Right lobe of liver (tissue), 4 donors: ENCODE results near the gene CASQ2.

ENCODE experiments used
- POLR2A ChIP-seq: fragments of 450-650 bp; IDR thresholded peaks from one replicate; pipeline ENCODE4 v1.6.1; 2017; ENCODE audit warnings: antibody characterized with exemption, mild to moderate bottlenecking
- TF ChIP-seq, protein P1 (sequence below), 4 donors: fragments of 200-600 bp in 3 of 4; fragments of 450-650 bp in 1 of 4; IDR thresholded peaks; one replicate each; pipeline versions ENCODE4 v1.5.1 to v1.8.0; 2016 to 2022; ENCODE audit warnings: antibody characterized with exemption in 4 of 4, mild to moderate bottlenecking in 2 of 4
- donor health status: DM: no; HTN: no; CAD: no.
- donor health status: DM: no; HTN: no; CAD: no.
- donor health status: DM: no; HTN: yes; CAD: no.

DNA sequence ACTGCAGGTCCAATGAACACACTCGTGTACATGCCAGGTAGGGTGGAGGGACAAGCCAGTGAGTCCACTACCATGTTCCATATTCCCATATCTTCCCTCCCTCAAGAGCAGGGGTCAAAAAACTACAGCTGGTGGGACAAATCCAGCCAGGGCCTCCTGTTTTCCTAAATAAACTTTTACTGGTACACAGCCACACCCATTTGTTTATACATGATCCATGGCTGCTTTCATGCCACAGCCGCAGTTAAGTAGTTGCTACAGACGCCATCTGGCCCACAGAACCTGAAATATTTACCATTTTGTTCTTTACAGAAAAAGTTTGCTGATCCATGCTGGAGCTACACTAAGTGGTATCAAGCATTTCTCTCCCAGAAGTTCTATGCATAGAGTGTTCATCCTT is 42.4 kb downstream of the CASQ2 start:
- TF ChIP-seq, protein P1, sequence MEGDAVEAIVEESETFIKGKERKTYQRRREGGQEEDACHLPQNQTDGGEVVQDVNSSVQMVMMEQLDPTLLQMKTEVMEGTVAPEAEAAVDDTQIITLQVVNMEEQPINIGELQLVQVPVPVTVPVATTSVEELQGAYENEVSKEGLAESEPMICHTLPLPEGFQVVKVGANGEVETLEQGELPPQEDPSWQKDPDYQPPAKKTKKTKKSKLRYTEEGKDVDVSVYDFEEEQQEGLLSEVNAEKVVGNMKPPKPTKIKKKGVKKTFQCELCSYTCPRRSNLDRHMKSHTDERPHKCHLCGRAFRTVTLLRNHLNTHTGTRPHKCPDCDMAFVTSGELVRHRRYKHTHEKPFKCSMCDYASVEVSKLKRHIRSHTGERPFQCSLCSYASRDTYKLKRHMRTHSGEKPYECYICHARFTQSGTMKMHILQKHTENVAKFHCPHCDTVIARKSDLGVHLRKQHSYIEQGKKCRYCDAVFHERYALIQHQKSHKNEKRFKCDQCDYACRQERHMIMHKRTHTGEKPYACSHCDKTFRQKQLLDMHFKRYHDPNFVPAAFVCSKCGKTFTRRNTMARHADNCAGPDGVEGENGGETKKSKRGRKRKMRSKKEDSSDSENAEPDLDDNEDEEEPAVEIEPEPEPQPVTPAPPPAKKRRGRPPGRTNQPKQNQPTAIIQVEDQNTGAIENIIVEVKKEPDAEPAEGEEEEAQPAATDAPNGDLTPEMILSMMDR (IDR thresholded peaks at IDR 0.05) = no peak
- no peak for TF ChIP-seq POLR2A
